ENCODE measurements around the gene ROCK2.

DNA sequence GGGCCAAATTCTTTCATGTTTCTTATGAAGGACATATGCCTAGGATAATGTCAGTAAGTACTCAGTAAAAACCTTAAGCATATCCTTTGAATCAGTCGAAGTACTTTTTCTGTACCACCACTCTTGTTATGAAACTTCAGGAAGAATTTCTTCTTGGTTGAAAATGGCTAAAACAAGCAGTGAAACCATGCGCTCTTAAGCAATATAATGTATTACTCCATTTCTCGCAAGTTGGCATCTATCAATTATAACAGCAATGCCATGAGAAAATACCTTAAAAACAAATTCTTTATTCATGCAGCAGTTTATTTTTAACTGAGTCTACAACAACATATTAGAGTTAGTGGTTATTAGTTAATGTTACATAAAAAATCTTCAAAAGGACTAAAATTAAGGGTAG, 148.2 kb downstream of the ROCK2 start:
- TF ChIP-seq TARDBP (IDR thresholded peaks at IDR 0.05) (no peak), FOXK2 (IDR thresholded peaks at IDR 0.05) (no peak), FOXA1 (IDR thresholded peaks at IDR 0.05) (no peak)

Measured in HEK293T (cell line).